ENCODE data around the gene OXT. TPM values are rescaled to one million over a fixed set of nuclear protein-coding genes. Genes with fewer than 3 reads are reported as not detected.

The OXT gene
- total RNA-seq, 3 donors from 2014 or later (not counting 1 experiment from before 2014, with no cell fraction given), result not detected

DNA sequence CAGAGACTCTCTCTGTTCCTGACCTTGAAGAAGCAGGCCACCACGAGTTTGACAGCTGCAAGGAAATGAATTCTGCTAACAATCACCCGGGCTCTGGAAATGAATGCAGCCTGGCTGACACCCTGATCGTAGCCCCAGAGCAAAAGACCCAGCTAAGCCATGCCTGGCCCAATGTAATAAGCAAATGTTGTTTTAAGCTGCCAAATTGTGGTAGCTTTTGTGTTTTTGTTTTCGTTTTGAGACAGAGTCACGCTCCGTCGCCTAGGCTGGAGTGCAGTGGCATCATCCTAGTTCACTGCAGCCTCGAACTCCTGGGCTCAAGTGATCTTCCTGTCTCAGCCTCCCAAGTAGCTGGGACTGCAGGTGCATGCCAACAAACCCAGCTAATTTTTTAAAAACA is 3.3 kb upstream of the OXT start:
- intact Hi-C loops (cut with micrococcal nuclease), result no loop called here
- ATAC-seq, result no peak
- Histone ChIP-seq H3K4me3 (ENCODE audit: low read length) (no peak overlapping the region), H3K9me3 (ENCODE audit: control insufficient read depth, insufficient read depth, low read length) (no peaks in the 10 kb centered on the region), H3K27me3 (ENCODE audit: control insufficient read depth, insufficient read depth, low read length) (peaks cover 8% of the 10 kb centered on the region), H3K36me3 (ENCODE audit: control insufficient read depth, insufficient read depth, low read length) (no peaks in the 10 kb centered on the region), H3K4me1 (ENCODE audit: control insufficient read depth, insufficient read depth, low read length) (peaks cover 14% of the 10 kb centered on the region), H3K27ac (ENCODE audit: low read length) (no peak overlapping the region)
- Mint-ChIP-seq H3K4me3 (no peak overlapping the region), H3K36me3 (no peaks in the 10 kb centered on the region), H3K9me3 (no peaks in the 10 kb centered on the region), H3K27ac (no peak overlapping the region), H3K4me1 (peaks cover 9 to 17% of the 10 kb centered on the region in 2 donors), H3K27me3 (ENCODE audit: low read depth in 2 of 2) (peaks cover 8 to 9% of the 10 kb centered on the region in 2 donors)
- no peak for DNase-seq
- TF ChIP-seq, protein P1, sequence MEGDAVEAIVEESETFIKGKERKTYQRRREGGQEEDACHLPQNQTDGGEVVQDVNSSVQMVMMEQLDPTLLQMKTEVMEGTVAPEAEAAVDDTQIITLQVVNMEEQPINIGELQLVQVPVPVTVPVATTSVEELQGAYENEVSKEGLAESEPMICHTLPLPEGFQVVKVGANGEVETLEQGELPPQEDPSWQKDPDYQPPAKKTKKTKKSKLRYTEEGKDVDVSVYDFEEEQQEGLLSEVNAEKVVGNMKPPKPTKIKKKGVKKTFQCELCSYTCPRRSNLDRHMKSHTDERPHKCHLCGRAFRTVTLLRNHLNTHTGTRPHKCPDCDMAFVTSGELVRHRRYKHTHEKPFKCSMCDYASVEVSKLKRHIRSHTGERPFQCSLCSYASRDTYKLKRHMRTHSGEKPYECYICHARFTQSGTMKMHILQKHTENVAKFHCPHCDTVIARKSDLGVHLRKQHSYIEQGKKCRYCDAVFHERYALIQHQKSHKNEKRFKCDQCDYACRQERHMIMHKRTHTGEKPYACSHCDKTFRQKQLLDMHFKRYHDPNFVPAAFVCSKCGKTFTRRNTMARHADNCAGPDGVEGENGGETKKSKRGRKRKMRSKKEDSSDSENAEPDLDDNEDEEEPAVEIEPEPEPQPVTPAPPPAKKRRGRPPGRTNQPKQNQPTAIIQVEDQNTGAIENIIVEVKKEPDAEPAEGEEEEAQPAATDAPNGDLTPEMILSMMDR (IDR thresholded peaks at IDR 0.05), result no peak
- WGBS (ENCODE audit: insufficient coverage), result 73% methylated on average over 8 of the region's 8 CpGs

GRCh38 chr20:3068986-3069900 is 2.2 kb upstream of the OXT start:
- intact Hi-C loops (cut with micrococcal nuclease), result no loop called here
- ATAC-seq (no peak), DNase-seq (peak in 1 of 2 donors; percentile 71)
- no peak overlapping the region for H3K27ac Mint-ChIP-seq
- H3K9me3 Mint-ChIP-seq, result no peaks in the 10 kb centered on the region
- H3K4me1 ChIP-seq (ENCODE audit: control insufficient read depth, insufficient read depth, low read length), result peaks cover 14% of the 10 kb centered on the region
- H3K27me3 ChIP-seq (ENCODE audit: control insufficient read depth, insufficient read depth, low read length), result peaks cover 8% of the 10 kb centered on the region
- H3K27me3 Mint-ChIP-seq (ENCODE audit: low read depth in 2 of 2), result peaks cover 8 to 9% of the 10 kb centered on the region in 2 donors
- TF ChIP-seq, protein P1 (IDR thresholded peaks at IDR 0.05), result no peak
- H3K27ac ChIP-seq (ENCODE audit: low read length), result no peak overlapping the region
- no peak overlapping the region for H3K4me3 Mint-ChIP-seq
- H3K4me3 ChIP-seq (ENCODE audit: low read length), result no peak overlapping the region
- no peaks in the 10 kb centered on the region for H3K9me3 ChIP-seq (ENCODE audit: control insufficient read depth, insufficient read depth, low read length)
- H3K36me3 ChIP-seq (ENCODE audit: control insufficient read depth, insufficient read depth, low read length), result no peaks in the 10 kb centered on the region
- peaks cover 9 to 17% of the 10 kb centered on the region in 2 donors for H3K4me1 Mint-ChIP-seq
- WGBS (ENCODE audit: insufficient coverage), result 80% methylated on average over 7 of the region's 8 CpGs
- H3K36me3 Mint-ChIP-seq, result no peaks in the 10 kb centered on the region

- TF ChIP-seq, protein P1 (IDR thresholded peaks at IDR 0.05), result no peak
- Mint-ChIP-seq H3K36me3 (no peaks in the 10 kb centered on the region), H3K4me3 (peak overlapping the region; percentile 89), H3K27me3 (ENCODE audit: low read depth in 2 of 2) (peaks cover 8 to 14% of the 10 kb centered on the region in 2 donors), H3K27ac (peak overlapping the region; percentile 5 to 25), H3K9me3 (no peaks in the 10 kb centered on the region), H3K4me1 (peaks cover 9 to 17% of the 10 kb centered on the region in 2 donors)
- WGBS (ENCODE audit: insufficient coverage), result 83% methylated on average over 4 of the region's 4 CpGs
- no peaks in the 10 kb centered on the region for H3K36me3 ChIP-seq (ENCODE audit: control insufficient read depth, insufficient read depth, low read length)
- no peak for ATAC-seq
- H3K27me3 ChIP-seq (ENCODE audit: control insufficient read depth, insufficient read depth, low read length), result peaks cover 8% of the 10 kb centered on the region
- peaks cover 14% of the 10 kb centered on the region for H3K4me1 ChIP-seq (ENCODE audit: control insufficient read depth, insufficient read depth, low read length)
- no peak for DNase-seq
- no peaks in the 10 kb centered on the region for H3K9me3 ChIP-seq (ENCODE audit: control insufficient read depth, insufficient read depth, low read length)
- no peak overlapping the region for H3K4me3 ChIP-seq (ENCODE audit: low read length)
- no peak overlapping the region for H3K27ac ChIP-seq (ENCODE audit: low read length)
- intact Hi-C loops (cut with micrococcal nuclease), result no loop called here
Observed at GRCh38 chr20:3070725-3071124, 695 bp upstream of the OXT start.
